HCT116 (cell line): Measurements from ENCODE around the gene SULT1C4. TPM values are rescaled to one million over a fixed set of nuclear protein-coding genes. Genes with fewer than 3 reads are reported as not detected.

Source experiments
- ATAC-seq: fragments of 200-7000 bp; cut with Tn5 transposase; 2 replicates; pipeline ENCODE4 v1.9.1; 2020; ENCODE audit warnings: mild to moderate bottlenecking, moderate library complexity
- BruUV-seq: library from RNA; stranded (reverse); fragments of 400-500 nt; replicated peaks from 2 replicates; lab custom pipeline; 2021; lab: Mats Ljungman, UMichigan
- CTCF ChIA-PET: fragments of 300-600 bp; sonication (Branson Sonifier 250); formaldehyde crosslinking; loops from one replicate; lab custom pipeline; 2021; ENCODE audit warnings: antibody characterized with exemption; lab: Charles Lee
- POLR2A ChIA-PET: fragments of 300-600, 350-600 bp; sonication (Branson Sonifier 250); formaldehyde crosslinking; loops from one replicate; lab custom pipeline; 2021; ENCODE audit warnings: antibody characterized with exemption; lab: Charles Lee
- RAD21 ChIA-PET, 2 experiments: fragments of 300-600 bp; sonication (Branson Sonifier 250); formaldehyde crosslinking; loops; one replicate each; lab custom pipeline; 2023; ENCODE audit warnings: low total read pairs in 2 of 2; ENCODE audit not compliant: uncharacterized antibody in 2 of 2, unreplicated experiment in 2 of 2, low non-redundant PET in 1 of 2; lab: Charles Lee
- DNase-seq: peaks from one replicate; pipeline ENCODE4 v3.0.0-alpha.2; 2010; ENCODE audit warnings: low read depth, low spot score
- H2AFZ ChIP-seq: fragments of 200-600 bp; shearing (Covaris generic), sonication (generic); 2 replicates; pipeline ENCODE4 v1.6.1; 2017; ENCODE audit warnings: low read depth, mixed run types, mixed read lengths, antibody characterized with exemption, low read length; ENCODE audit not compliant: poor library complexity, severe bottlenecking
- H3K27ac ChIP-seq: 2 replicates; pipeline ENCODE4 v1.5.1; 2012; ENCODE audit warnings: low read depth, low read length
- H3K27me3 ChIP-seq: fragments of 200-600 bp; sonication (generic); 2 replicates; pipeline ENCODE4 v1.6.1; 2016; ENCODE audit warnings: mixed run types, low read length, mixed read lengths; ENCODE audit not compliant: insufficient read depth
- H3K36me3 ChIP-seq, 2 experiments: fragments of 200-500 bp in 1 of 2; fragments of 200-600 bp in 1 of 2; sonication (Bioruptor generic) in 1 of 2; sonication (generic) in 1 of 2; 2 replicates each; pipeline versions ENCODE4 v1.5.1 to v1.6.1; 2014 to 2016; ENCODE audit warnings: low read length in 2 of 2, inconsistent platforms in 1 of 2, mixed read lengths in 1 of 2, mixed run types in 1 of 2; ENCODE audit not compliant: insufficient read depth in 2 of 2, control insufficient read depth in 1 of 2
- H3K4me1 ChIP-seq, 2 experiments: fragments of 200-600 bp in 1 of 2; sonication (generic) in 1 of 2; 2 replicates each; pipeline versions ENCODE4 v1.5.1 to v1.6.1; 2012 to 2017; ENCODE audit warnings: low read length in 2 of 2, inconsistent platforms in 1 of 2, mild to moderate bottlenecking in 1 of 2, mixed read lengths in 1 of 2, mixed run types in 1 of 2, moderate library complexity in 1 of 2; ENCODE audit not compliant: insufficient read depth in 2 of 2, control insufficient read depth in 1 of 2
- H3K4me2 ChIP-seq: fragments of 200-600 bp; sonication (generic); 2 replicates; pipeline ENCODE4 v1.6.1; 2017; ENCODE audit warnings: mixed run types, low read length, mixed read lengths
- H3K4me3 ChIP-seq, 2 experiments: fragments of 200-600 bp in 1 of 2; sonication (generic) in 1 of 2; replicated peaks in 1 of 2; 2 replicates each; pipeline ENCODE4 v1.5.1; 2011 to 2016; ENCODE audit warnings: low read length in 2 of 2, control low read depth in 1 of 2, low read depth in 1 of 2, mild to moderate bottlenecking in 1 of 2, mixed read lengths in 1 of 2, mixed run types in 1 of 2
- H3K79me2 ChIP-seq: fragments of 200-600 bp; sonication (generic); 2 replicates; pipeline ENCODE4 v1.6.1; 2017; ENCODE audit warnings: mild to moderate bottlenecking, mixed run types, low read length, moderate library complexity, mixed read lengths; ENCODE audit not compliant: insufficient read depth
- H3K9ac ChIP-seq: fragments of 200-600 bp; sonication (generic); 2 replicates; pipeline ENCODE4 v1.6.1; 2016; ENCODE audit warnings: low read length, mixed read lengths
- H3K9me2 ChIP-seq: fragments of 200-600 bp; sonication (generic), shearing (Covaris generic); 2 replicates; pipeline ENCODE4 v1.6.1; 2017; ENCODE audit warnings: mixed run types, mild to moderate bottlenecking, moderate library complexity; ENCODE audit not compliant: insufficient read depth
- H3K9me3 ChIP-seq, 2 experiments: fragments of 200-500 bp in 1 of 2; fragments of 200-600 bp in 1 of 2; sonication (Bioruptor generic) in 1 of 2; sonication (generic) in 1 of 2; 2 replicates each; pipeline ENCODE4 v1.6.1; 2014 to 2017; ENCODE audit warnings: low read length in 2 of 2, mixed read lengths in 2 of 2, inconsistent platforms in 1 of 2, low read depth in 1 of 2, mild to moderate bottlenecking in 1 of 2, mixed run types in 1 of 2, moderate library complexity in 1 of 2; ENCODE audit not compliant: control insufficient read depth in 1 of 2, insufficient read depth in 1 of 2
- H4K20me1 ChIP-seq: fragments of 200-600 bp; sonication (generic), shearing (Covaris generic); 2 replicates; pipeline ENCODE4 v1.6.1; 2017; ENCODE audit warnings: mixed run types, mild to moderate bottlenecking, moderate library complexity; ENCODE audit not compliant: insufficient read depth
- CBX3 ChIP-seq: IDR thresholded peaks from 2 replicates; pipeline ENCODE4 v1.6.1; 2012; ENCODE audit warnings: low read depth
- CEBPB ChIP-seq: IDR thresholded peaks from 2 replicates; pipeline ENCODE4 v1.6.1; 2012; ENCODE audit warnings: low read depth
- ELF1 ChIP-seq: IDR thresholded peaks from 2 replicates; pipeline ENCODE4 v1.6.1; 2012; ENCODE audit warnings: low read depth, borderline replicate concordance
- EZH2phosphoT487 ChIP-seq: fragments of 200-600 bp; IDR thresholded peaks from 2 replicates; pipeline ENCODE4 v1.6.1; 2018; ENCODE audit warnings: antibody characterized with exemption, borderline replicate concordance
- FOSL1 ChIP-seq: IDR thresholded peaks from 2 replicates; pipeline ENCODE4 v1.6.1; 2012; ENCODE audit warnings: low read depth
- JUND ChIP-seq: IDR thresholded peaks from 2 replicates; pipeline ENCODE4 v1.6.1; 2012
- POLR2A ChIP-seq: IDR thresholded peaks from 2 replicates; pipeline ENCODE4 v1.7.0; 2011; ENCODE audit warnings: borderline replicate concordance; ENCODE audit not compliant: insufficient read depth, insufficient read length; ENCODE audit errors: extremely low read depth
- POLR2AphosphoS5 ChIP-seq: IDR thresholded peaks from 2 replicates; pipeline ENCODE4 v1.6.1; 2011; ENCODE audit warnings: mild to moderate bottlenecking, low read depth, low read length, moderate library complexity
- RAD21 ChIP-seq: IDR thresholded peaks from 2 replicates; pipeline ENCODE4 v1.6.1; 2012; ENCODE audit warnings: low read depth, mild to moderate bottlenecking
- SIN3A ChIP-seq: IDR thresholded peaks from 2 replicates; pipeline ENCODE4 v1.6.1; 2012; ENCODE audit warnings: low read depth
- SP1 ChIP-seq: IDR thresholded peaks from 2 replicates; pipeline ENCODE4 v1.6.1; 2012; ENCODE audit warnings: low read depth
- SRF ChIP-seq: IDR thresholded peaks from 2 replicates; pipeline ENCODE4 v1.6.1; 2012; ENCODE audit warnings: low read depth
- TCF7L2 ChIP-seq: IDR thresholded peaks from 2 replicates; pipeline ENCODE4 v1.7.0; 2011; ENCODE audit warnings: borderline replicate concordance, inconsistent platforms; ENCODE audit not compliant: insufficient read depth, insufficient read length; ENCODE audit errors: extremely low read depth
- YY1 ChIP-seq: IDR thresholded peaks from 2 replicates; pipeline ENCODE4 v1.6.1; 2011; ENCODE audit warnings: low read length, low read depth, moderate library complexity, mild to moderate bottlenecking; ENCODE audit not compliant: insufficient replicate concordance; ENCODE audit errors: extremely low read depth
- ZNF274 ChIP-seq: fragments of 200-500 bp; sonication (Bioruptor generic); IDR thresholded peaks from 2 replicates; pipeline ENCODE4 v1.6.1; 2014; ENCODE audit warnings: mild to moderate bottlenecking, low read depth, low read length, inconsistent platforms
- intact Hi-C: fragments of 100-400 bp; cut with micrococcal nuclease; formaldehyde crosslinking; loops from 2 replicates; pipeline ENCODE4 v1.10.0; 2022
- total RNA-seq: library from RNA; stranded (reverse); gene quantifications from one replicate; pipeline ENCODE4 v1.2.1, GENCODE V29; 2021; ENCODE audit not compliant: unreplicated experiment
- TF ChIP-seq, protein P1 (sequence below), 3 experiments: fragments of 200-600 bp in 1 of 3; sonication (generic) in 1 of 3; IDR thresholded peaks in 2 of 3; conservative IDR thresholded peaks in 1 of 3; 2 replicates each; pipeline ENCODE4 v1.5.1; 2012 to 2017; ENCODE audit warnings: low read depth in 2 of 3, low read length in 2 of 3, antibody characterized with exemption in 1 of 3, borderline replicate concordance in 1 of 3, control low read depth in 1 of 3, mild to moderate bottlenecking in 1 of 3, mixed read lengths in 1 of 3, mixed run types in 1 of 3, moderate library complexity in 1 of 3; ENCODE audit not compliant: insufficient read depth in 1 of 3
- TF ChIP-seq, protein P2 (sequence below): IDR thresholded peaks from 2 replicates; pipeline ENCODE4 v1.6.1; 2011; ENCODE audit warnings: mild to moderate bottlenecking, low read length, moderate library complexity; ENCODE audit not compliant: insufficient replicate concordance; ENCODE audit errors: extremely low read depth
- TF ChIP-seq, protein P3 (sequence below): IDR thresholded peaks from 2 replicates; pipeline ENCODE4 v1.6.1; 2012

The SULT1C4 gene
- total RNA-seq, 1 experiment from 2014 or later, result not detected

GRCh38 chr2:108351889-108352288 is 25.9 kb upstream of the SULT1C4 start:
- Histone ChIP-seq H3K9me3 (no peaks in the 10 kb centered on the region), H2AFZ (no peak overlapping the region), H3K4me3 (no peak overlapping the region), H4K20me1 (no peaks in the 10 kb centered on the region), H3K27ac (no peak overlapping the region), H3K4me2 (no peak overlapping the region), H3K79me2 (no peaks in the 10 kb centered on the region), H3K27me3 (peaks cover 9% of the 10 kb centered on the region; the same call in 1 of the 2 replicates), H3K4me1 (no peaks in the 10 kb centered on the region), H3K36me3 (no peaks in the 10 kb centered on the region), H3K9me2 (no peaks in the 10 kb centered on the region), H3K9ac (no peak overlapping the region)
- CTCF ChIA-PET, result no interaction called here
- TF ChIP-seq EZH2phosphoT487, result no peak
- POLR2A ChIA-PET, result no interaction called here
- DNase-seq (no peak), ATAC-seq (no peak)
- intact Hi-C loops, result no loop called here
- RAD21 ChIA-PET, result no interaction called here
- no TSS peak for BruUV-seq

DNA sequence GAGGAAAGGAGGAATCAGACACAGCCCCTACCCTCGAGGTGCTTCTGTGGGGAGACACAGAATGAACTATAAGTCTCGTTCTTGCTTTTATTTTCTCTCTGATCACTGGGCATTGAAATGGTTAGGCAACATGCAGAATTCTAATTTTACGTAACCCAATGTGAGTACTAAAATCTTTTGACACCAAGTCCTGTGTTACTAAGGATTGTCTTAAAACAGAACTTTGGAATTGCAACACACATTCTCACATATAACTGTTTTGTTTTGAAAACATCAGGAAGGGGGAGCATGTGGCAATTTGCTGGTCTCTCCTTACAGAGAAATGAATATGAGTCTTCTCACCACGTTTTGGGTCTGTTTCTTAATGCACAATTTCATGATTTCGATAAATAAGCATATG is 23.6 kb upstream of the SULT1C4 start:
- H3K27ac ChIP-seq, result no peak overlapping the region
- no peaks in the 10 kb centered on the region for H3K4me1 ChIP-seq
- POLR2A ChIA-PET, result no interaction called here
- no peak overlapping the region for H2AFZ ChIP-seq
- no peak overlapping the region for H3K4me2 ChIP-seq
- H4K20me1 ChIP-seq, result no peaks in the 10 kb centered on the region
- CTCF ChIA-PET, result no interaction called here
- ATAC-seq (no peak), DNase-seq (no peak)
- RAD21 ChIA-PET, result interaction anchor here in 1 of 2 experiments (0.7 kb wide), 1 partner anchor 222 kb away, joined by 3 read pairs; no protein-coding TSS in a partner anchor
- H3K79me2 ChIP-seq, result no peaks in the 10 kb centered on the region
- H3K9me2 ChIP-seq, result no peaks in the 10 kb centered on the region
- intact Hi-C loops, result no loop called here
- no peak for TF ChIP-seq CEBPB
- no peak for TF ChIP-seq CBX3
- TF ChIP-seq FOSL1, result no peak
- no peak for TF ChIP-seq YY1
- TF ChIP-seq ZNF274, result no peak
- TF ChIP-seq, protein P1, sequence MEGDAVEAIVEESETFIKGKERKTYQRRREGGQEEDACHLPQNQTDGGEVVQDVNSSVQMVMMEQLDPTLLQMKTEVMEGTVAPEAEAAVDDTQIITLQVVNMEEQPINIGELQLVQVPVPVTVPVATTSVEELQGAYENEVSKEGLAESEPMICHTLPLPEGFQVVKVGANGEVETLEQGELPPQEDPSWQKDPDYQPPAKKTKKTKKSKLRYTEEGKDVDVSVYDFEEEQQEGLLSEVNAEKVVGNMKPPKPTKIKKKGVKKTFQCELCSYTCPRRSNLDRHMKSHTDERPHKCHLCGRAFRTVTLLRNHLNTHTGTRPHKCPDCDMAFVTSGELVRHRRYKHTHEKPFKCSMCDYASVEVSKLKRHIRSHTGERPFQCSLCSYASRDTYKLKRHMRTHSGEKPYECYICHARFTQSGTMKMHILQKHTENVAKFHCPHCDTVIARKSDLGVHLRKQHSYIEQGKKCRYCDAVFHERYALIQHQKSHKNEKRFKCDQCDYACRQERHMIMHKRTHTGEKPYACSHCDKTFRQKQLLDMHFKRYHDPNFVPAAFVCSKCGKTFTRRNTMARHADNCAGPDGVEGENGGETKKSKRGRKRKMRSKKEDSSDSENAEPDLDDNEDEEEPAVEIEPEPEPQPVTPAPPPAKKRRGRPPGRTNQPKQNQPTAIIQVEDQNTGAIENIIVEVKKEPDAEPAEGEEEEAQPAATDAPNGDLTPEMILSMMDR (IDR thresholded peaks at IDR 0.05 in 2 of 3, conservative IDR thresholded peaks at IDR 0.05 in 1 of 3; ENCODE audit: borderline replicate concordance in 1 of 3, insufficient read depth in 1 of 3, low read depth in 2 of 3, low read length in 2 of 3), result no peak
- no peak for TF ChIP-seq POLR2A
- no peak for TF ChIP-seq ELF1
- no peak for TF ChIP-seq EZH2phosphoT487
- TF ChIP-seq SIN3A, result no peak
- TF ChIP-seq SP1, result no peak
- TF ChIP-seq RAD21, result no peak
- no peak for TF ChIP-seq SRF
- TF ChIP-seq, protein P2, sequence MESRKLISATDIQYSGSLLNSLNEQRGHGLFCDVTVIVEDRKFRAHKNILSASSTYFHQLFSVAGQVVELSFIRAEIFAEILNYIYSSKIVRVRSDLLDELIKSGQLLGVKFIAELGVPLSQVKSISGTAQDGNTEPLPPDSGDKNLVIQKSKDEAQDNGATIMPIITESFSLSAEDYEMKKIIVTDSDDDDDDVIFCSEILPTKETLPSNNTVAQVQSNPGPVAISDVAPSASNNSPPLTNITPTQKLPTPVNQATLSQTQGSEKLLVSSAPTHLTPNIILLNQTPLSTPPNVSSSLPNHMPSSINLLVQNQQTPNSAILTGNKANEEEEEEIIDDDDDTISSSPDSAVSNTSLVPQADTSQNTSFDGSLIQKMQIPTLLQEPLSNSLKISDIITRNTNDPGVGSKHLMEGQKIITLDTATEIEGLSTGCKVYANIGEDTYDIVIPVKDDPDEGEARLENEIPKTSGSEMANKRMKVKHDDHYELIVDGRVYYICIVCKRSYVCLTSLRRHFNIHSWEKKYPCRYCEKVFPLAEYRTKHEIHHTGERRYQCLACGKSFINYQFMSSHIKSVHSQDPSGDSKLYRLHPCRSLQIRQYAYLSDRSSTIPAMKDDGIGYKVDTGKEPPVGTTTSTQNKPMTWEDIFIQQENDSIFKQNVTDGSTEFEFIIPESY, result no peak
- TF ChIP-seq, protein P3, sequence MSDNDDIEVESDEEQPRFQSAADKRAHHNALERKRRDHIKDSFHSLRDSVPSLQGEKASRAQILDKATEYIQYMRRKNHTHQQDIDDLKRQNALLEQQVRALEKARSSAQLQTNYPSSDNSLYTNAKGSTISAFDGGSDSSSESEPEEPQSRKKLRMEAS, result no peak
- TF ChIP-seq POLR2AphosphoS5, result no peak
- TF ChIP-seq TCF7L2, result no peak
- no peak for TF ChIP-seq JUND
- no peaks in the 10 kb centered on the region for H3K36me3 ChIP-seq
- no peak overlapping the region for H3K9ac ChIP-seq
- BruUV-seq, result no TSS peak
- 0 out of 2 replicates have a peak, but pooled peaks cover 5% of the 10 kb centered on the region for H3K27me3 ChIP-seq
- no peak overlapping the region for H3K4me3 ChIP-seq
- H3K9me3 ChIP-seq, result no peaks in the 10 kb centered on the region
